Right kidney (tissue), 9 donors: ENCODE measurements around the gene ODF2L.

Source experiments
- DNase-seq: peaks from one replicate; pipeline ENCODE4 v3.0.0-alpha.2; 2016
- long read RNA-seq, 8 donors: transcript quantifications; one replicate each; lab custom pipeline, GENCODE V29; 2026

Gene ODF2L
- long read RNA-seq, donor 1, partial matches to known transcripts = 0 of 4 reads
- long read RNA-seq, donor 1, other reads (novel, unspliced or antisense) = 0 of 4 reads
- long read RNA-seq, donor 2, transcript ODF2L-213 (2 exons, 1,650 nt) = major isoform, 6 of 7 reads
- long read RNA-seq, donor 2, partial matches to known transcripts = 0 of 7 reads
- long read RNA-seq, donor 2, other reads (novel, unspliced or antisense) = 0 of 7 reads
- long read RNA-seq, donor 3, partial matches to known transcripts = 0 of 6 reads
- long read RNA-seq, donor 3, other reads (novel, unspliced or antisense) = 0 of 6 reads
- long read RNA-seq, donor 4, transcript ODF2L-213 (2 exons, 1,650 nt) = major isoform, 7 of 11 reads
- long read RNA-seq, donor 4, partial matches to known transcripts = 0 of 11 reads
- long read RNA-seq, donor 4, other reads (novel, unspliced or antisense) = 0 of 11 reads
- long read RNA-seq, donor 5, partial matches to known transcripts = 5 of 9 reads
- long read RNA-seq, donor 5, other reads (novel, unspliced or antisense) = 0 of 9 reads
- long read RNA-seq, donor 6, transcript ODF2L-213 (2 exons, 1,650 nt) = major isoform, 11 of 13 reads
- long read RNA-seq, donor 6, partial matches to known transcripts = 0 of 13 reads
- long read RNA-seq, donor 6, other reads (novel, unspliced or antisense) = 0 of 13 reads
- long read RNA-seq, donor 7, transcript ODF2L-213 (2 exons, 1,650 nt) = major isoform, 5 of 6 reads
- long read RNA-seq, donor 7, partial matches to known transcripts = 0 of 6 reads
- long read RNA-seq, donor 7, other reads (novel, unspliced or antisense) = 0 of 6 reads
- long read RNA-seq, donor 8, transcript ODF2L-213 (2 exons, 1,650 nt) = major isoform, 10 of 14 reads
- long read RNA-seq, donor 8, partial matches to known transcripts = 0 of 14 reads
- long read RNA-seq, donor 8, other reads (novel, unspliced or antisense) = 0 of 14 reads

GRCh38 chr1:86395751-86396497 is at the start of gene ODF2L:
TSS of gene ODF2L (minus strand) at chr1:86396323. CDS start at chr1:86387027, 9,296 bp downstream.
- peak; percentile 89 for DNase-seq

GRCh38 chr1:86445919-86446318 is 49.8 kb upstream of the ODF2L start:
- DNase-seq = no peak

GRCh38 chr1:86441997-86442396 is 45.9 kb upstream of the ODF2L start:
- DNase-seq = no peak

- DNase-seq = no peak
These were observed 45.5 kb upstream of the ODF2L start for GRCh38 chr1:86441581-86441980.

GRCh38 chr1:86436041-86436440 is 39.9 kb upstream of the ODF2L start:
- no peak for DNase-seq

GRCh38 chr1:86435327-86435726 is 39.2 kb upstream of the ODF2L start:
- DNase-seq = no peak

GRCh38 chr1:86434059-86434458 is 37.9 kb upstream of the ODF2L start:
- no peak for DNase-seq

GRCh38 chr1:86430376-86430775 is 34.3 kb upstream of the ODF2L start:
- no peak for DNase-seq

- DNase-seq = no peak
These were observed 33.7 kb upstream of the ODF2L start for GRCh38 chr1:86429835-86430234.

- no peak for DNase-seq
These were observed 33.1 kb upstream of the ODF2L start for GRCh38 chr1:86429122-86429725.

GRCh38 chr1:86423873-86424272 is 27.8 kb upstream of the ODF2L start, which contains the start of gene CLCA2:
TSS of gene CLCA2 (plus strand) at chr1:86424171. CDS start at chr1:86424248, 77 bp downstream.
- DNase-seq = no peak

- DNase-seq = no peak
These were observed 27.4 kb upstream of the ODF2L start for GRCh38 chr1:86423473-86423872.

GRCh38 chr1:86421601-86422280 is 25.6 kb upstream of the ODF2L start:
- DNase-seq = no peak

- DNase-seq = no peak
These were observed 23.3 kb upstream of the ODF2L start for GRCh38 chr1:86419277-86419903.

GRCh38 chr1:86416343-86416742 is 20.2 kb upstream of the ODF2L start:
- no peak for DNase-seq

- DNase-seq = no peak
These were observed 14.8 kb upstream of the ODF2L start for GRCh38 chr1:86410879-86411278.

GRCh38 chr1:86409416-86410021 is 13.4 kb upstream of the ODF2L start:
- DNase-seq = no peak

GRCh38 chr1:86396498-86396890 is 371 bp upstream of the ODF2L start:
- DNase-seq = no peak

- no peak for DNase-seq
These were observed 1.7 kb downstream of the ODF2L start for GRCh38 chr1:86394416-86394815.

GRCh38 chr1:86389307-86389706 is 6.8 kb downstream of the ODF2L start:
- DNase-seq = no peak
